ENCODE data around the gene TRIM66.

DNA sequence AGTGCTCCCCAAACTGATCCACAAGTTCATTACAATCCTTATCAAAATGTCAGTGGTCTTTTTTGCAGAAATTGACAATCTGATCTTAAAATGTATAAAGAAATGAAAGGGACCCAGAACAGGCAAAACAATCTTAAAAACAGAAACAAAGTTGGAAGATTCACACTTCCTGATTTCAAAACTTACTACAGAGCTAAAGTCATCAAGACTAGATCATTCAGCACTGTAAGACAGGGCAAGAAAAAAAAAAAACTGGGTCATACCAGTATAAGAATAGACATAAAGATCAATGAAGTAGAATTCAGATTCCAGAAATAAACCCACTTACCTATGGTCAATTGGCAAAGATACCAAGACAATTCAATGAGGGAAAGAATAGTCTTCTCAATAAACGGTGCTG, 84.0 kb downstream of the TRIM66 start:
- TF ChIP-seq ZNF764 (CRISPR knock-in tag; IDR thresholded peaks at IDR 0.05; ENCODE audit: low read depth) (no peak), ARHGAP35 (IDR thresholded peaks at IDR 0.05; ENCODE audit: partially characterized antibody) (no peak), ZNF3 (CRISPR knock-in tag; IDR thresholded peaks at IDR 0.05) (no peak), MYC (IDR thresholded peaks at IDR 0.05; ENCODE audit: low read depth, low read length) (no peak), MYC (CRISPR knock-in tag; IDR thresholded peaks at IDR 0.05; ENCODE audit: borderline replicate concordance, low read depth) (no peak)
- TF ChIP-seq, protein P1, sequence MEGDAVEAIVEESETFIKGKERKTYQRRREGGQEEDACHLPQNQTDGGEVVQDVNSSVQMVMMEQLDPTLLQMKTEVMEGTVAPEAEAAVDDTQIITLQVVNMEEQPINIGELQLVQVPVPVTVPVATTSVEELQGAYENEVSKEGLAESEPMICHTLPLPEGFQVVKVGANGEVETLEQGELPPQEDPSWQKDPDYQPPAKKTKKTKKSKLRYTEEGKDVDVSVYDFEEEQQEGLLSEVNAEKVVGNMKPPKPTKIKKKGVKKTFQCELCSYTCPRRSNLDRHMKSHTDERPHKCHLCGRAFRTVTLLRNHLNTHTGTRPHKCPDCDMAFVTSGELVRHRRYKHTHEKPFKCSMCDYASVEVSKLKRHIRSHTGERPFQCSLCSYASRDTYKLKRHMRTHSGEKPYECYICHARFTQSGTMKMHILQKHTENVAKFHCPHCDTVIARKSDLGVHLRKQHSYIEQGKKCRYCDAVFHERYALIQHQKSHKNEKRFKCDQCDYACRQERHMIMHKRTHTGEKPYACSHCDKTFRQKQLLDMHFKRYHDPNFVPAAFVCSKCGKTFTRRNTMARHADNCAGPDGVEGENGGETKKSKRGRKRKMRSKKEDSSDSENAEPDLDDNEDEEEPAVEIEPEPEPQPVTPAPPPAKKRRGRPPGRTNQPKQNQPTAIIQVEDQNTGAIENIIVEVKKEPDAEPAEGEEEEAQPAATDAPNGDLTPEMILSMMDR (IDR thresholded peaks at IDR 0.05 in 2 of 3, conservative IDR thresholded peaks at IDR 0.05 in 1 of 3; ENCODE audit: insufficient read depth in 2 of 3, low read depth in 1 of 3, low read length in 3 of 3) = no peak
- TF ChIP-seq, protein P2, sequence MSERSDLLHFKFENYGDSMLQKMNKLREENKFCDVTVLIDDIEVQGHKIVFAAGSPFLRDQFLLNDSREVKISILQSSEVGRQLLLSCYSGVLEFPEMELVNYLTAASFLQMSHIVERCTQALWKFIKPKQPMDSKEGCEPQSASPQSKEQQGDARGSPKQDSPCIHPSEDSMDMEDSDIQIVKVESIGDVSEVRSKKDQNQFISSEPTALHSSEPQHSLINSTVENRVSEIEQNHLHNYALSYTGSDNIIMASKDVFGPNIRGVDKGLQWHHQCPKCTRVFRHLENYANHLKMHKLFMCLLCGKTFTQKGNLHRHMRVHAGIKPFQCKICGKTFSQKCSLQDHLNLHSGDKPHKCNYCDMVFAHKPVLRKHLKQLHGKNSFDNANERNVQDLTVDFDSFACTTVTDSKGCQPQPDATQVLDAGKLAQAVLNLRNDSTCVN (CRISPR knock-in tag; IDR thresholded peaks at IDR 0.05) = no peak

Measured in K562 (cell line).